SK-N-SH (cell line): ENCODE results near the gene POMGNT1. TPM values are rescaled to one million over a fixed set of nuclear protein-coding genes. Genes with fewer than 3 reads are reported as not detected.

Source experiments
- CTCF ChIA-PET: fragments of 300-600, 350-600 bp; formaldehyde crosslinking; extraction: SDS; loops from one replicate; lab custom pipeline; 2021; lab: Yijun Ruan, JAX
- POLR2A ChIA-PET: fragments of 350-600 bp; sonication (Branson Sonifier 250); formaldehyde crosslinking; extraction: SDS; loops from one replicate; lab custom pipeline; 2020; ENCODE audit warnings: antibody characterized with exemption, inconsistent platforms; lab: Yijun Ruan, JAX
- DNase-seq: peaks from one replicate; pipeline ENCODE4 v3.0.0; 2012
- H2AFZ ChIP-seq: fragments of 200-600 bp; sonication (generic); 2 replicates; pipeline ENCODE4 v1.8.1; 2016; ENCODE audit warnings: antibody characterized with exemption, mild to moderate bottlenecking, low read depth
- H3F3A ChIP-seq: fragments of 200-600 bp; sonication (generic); replicated peaks from 2 replicates; pipeline ENCODE3; 2016; ENCODE audit warnings: antibody characterized with exemption, mild to moderate bottlenecking; ENCODE audit not compliant: insufficient read depth
- H3K27ac ChIP-seq, 2 experiments: fragments of 200-500 bp in 1 of 2; fragments of 200-600 bp in 1 of 2; sonication (Bioruptor generic) in 1 of 2; sonication (generic), shearing (Covaris generic) in 1 of 2; 2 replicates each; pipeline versions ENCODE4 v1.5.1 to v1.6.1; 2014 to 2016; ENCODE audit warnings: low read depth in 2 of 2, inconsistent platforms in 1 of 2, low read length in 1 of 2, mild to moderate bottlenecking in 1 of 2, mixed read lengths in 1 of 2
- H3K27me3 ChIP-seq: fragments of 200-600 bp; sonication (generic), shearing (Covaris generic); 2 replicates; pipeline ENCODE4 v1.6.1; 2016; ENCODE audit warnings: mixed run types; ENCODE audit not compliant: insufficient read depth
- H3K36me3 ChIP-seq, 2 experiments: fragments of 200-500 bp in 1 of 2; fragments of 200-600 bp in 1 of 2; sonication (Bioruptor generic) in 1 of 2; sonication (generic) in 1 of 2; replicated peaks in 1 of 2; 2 replicates each; pipeline versions ENCODE3 to v1.5.1; 2014 to 2016; ENCODE audit warnings: low read length in 1 of 2, mild to moderate bottlenecking in 1 of 2; ENCODE audit not compliant: insufficient read depth in 2 of 2, control insufficient read depth in 1 of 2
- H3K4me1 ChIP-seq, 2 experiments: fragments of 200-500 bp in 1 of 2; fragments of 200-600 bp in 1 of 2; sonication (Bioruptor generic) in 1 of 2; sonication (generic), shearing (Covaris generic) in 1 of 2; 2 replicates each; pipeline versions ENCODE4 v1.5.1 to v1.6.1; 2014 to 2016; ENCODE audit warnings: low read depth in 1 of 2, low read length in 1 of 2, mixed run types in 1 of 2; ENCODE audit not compliant: insufficient read depth in 2 of 2, control insufficient read depth in 1 of 2
- H3K4me2 ChIP-seq: fragments of 200-600 bp; sonication (generic), shearing (Covaris generic); 2 replicates; pipeline ENCODE4 v1.6.1; 2017; ENCODE audit warnings: mixed run types
- H3K4me3 ChIP-seq, 2 experiments: fragments of 200-500 bp in 1 of 2; fragments of 200-600 bp in 1 of 2; sonication (Bioruptor generic) in 1 of 2; sonication (generic), shearing (Covaris generic) in 1 of 2; 2 replicates each; pipeline versions ENCODE4 v1.5.1 to v1.8.1; 2014 to 2016; ENCODE audit warnings: low read depth in 2 of 2, inconsistent platforms in 1 of 2, low read length in 1 of 2, mild to moderate bottlenecking in 1 of 2, mixed read lengths in 1 of 2, moderate library complexity in 1 of 2
- H3K79me2 ChIP-seq: fragments of 200-600 bp; sonication (generic); 2 replicates; pipeline ENCODE4 v1.8.1; 2017; ENCODE audit warnings: mild to moderate bottlenecking; ENCODE audit not compliant: insufficient read depth
- H3K9ac ChIP-seq: fragments of 200-600 bp; sonication (generic); 2 replicates; pipeline ENCODE4 v1.6.1; 2017; ENCODE audit warnings: mixed run types
- H3K9me2 ChIP-seq: fragments of 200-600 bp; sonication (generic); 2 replicates; pipeline ENCODE4 v1.6.1; 2017; ENCODE audit warnings: mixed run types
- H3K9me3 ChIP-seq: fragments of 200-600 bp; sonication (generic); 2 replicates; pipeline ENCODE4 v1.6.1; 2017; ENCODE audit warnings: mixed run types, mild to moderate bottlenecking, moderate library complexity
- H4K20me1 ChIP-seq: fragments of 200-600 bp; sonication (generic); 2 replicates; pipeline ENCODE4 v1.6.1; 2017; ENCODE audit warnings: mild to moderate bottlenecking, mixed run types; ENCODE audit not compliant: insufficient read depth
- CTCF ChIP-seq: fragments of 200-600 bp; sonication (generic); IDR thresholded peaks from 2 replicates; pipeline ENCODE4 v1.6.1; 2017; ENCODE audit warnings: antibody characterized with exemption, mild to moderate bottlenecking, moderate library complexity
- ELF1 ChIP-seq: IDR thresholded peaks from 2 replicates; pipeline ENCODE4 v1.4.0; 2012
- EZH2phosphoT487 ChIP-seq: fragments of 200-600 bp; sonication (generic); IDR thresholded peaks from 2 replicates; pipeline ENCODE4 v1.6.1; 2017; ENCODE audit warnings: low read depth, mixed run types, mild to moderate bottlenecking, antibody characterized with exemption, moderate library complexity, borderline replicate concordance
- FOSL2 ChIP-seq: IDR thresholded peaks from 2 replicates; pipeline ENCODE4 v1.4.0; 2012; ENCODE audit warnings: low read depth, mild to moderate bottlenecking, moderate library complexity, borderline replicate concordance
- FOXJ3 ChIP-seq: sonication (generic); formaldehyde crosslinking; IDR thresholded peaks from 2 replicates; pipeline ENCODE4 v1.5.1; 2020; ENCODE audit warnings: mild to moderate bottlenecking, missing genetic modification reagents
- FOXM1 ChIP-seq: IDR thresholded peaks from 2 replicates; pipeline ENCODE4 v1.4.0; 2012; ENCODE audit warnings: low read depth, mild to moderate bottlenecking
- GABPA ChIP-seq: IDR thresholded peaks from 2 replicates; pipeline ENCODE4 v1.4.0; 2012; ENCODE audit warnings: low read depth, mild to moderate bottlenecking
- NFIC ChIP-seq: IDR thresholded peaks from 2 replicates; pipeline ENCODE4 v1.4.0; 2012; ENCODE audit warnings: borderline replicate concordance
- PBX3 ChIP-seq: IDR thresholded peaks from 2 replicates; pipeline ENCODE4; 2012
- RCOR1 ChIP-seq: fragments of 150-350 bp; IDR thresholded peaks from 2 replicates; pipeline ENCODE4 v1.6.1; 2017; ENCODE audit warnings: antibody characterized with exemption, low read length
- REST ChIP-seq: IDR thresholded peaks from 2 replicates; pipeline ENCODE4 v1.6.1; 2012; ENCODE audit warnings: mild to moderate bottlenecking, low read depth, low read length, moderate library complexity
- RFX5 ChIP-seq: IDR thresholded peaks from 2 replicates; pipeline ENCODE4 v1.6.1; 2012; ENCODE audit warnings: mild to moderate bottlenecking, improper control_type of control experiment, low read length
- TCF12 ChIP-seq: IDR thresholded peaks from 2 replicates; pipeline ENCODE4 v1.4.0; 2012
- WGBS: methylation state at CpG from one replicate; pipeline ENCODE4 v1.1.6; 2017; ENCODE audit warnings: low lambda C conversion rate; 5-methylcytosine and 5-hydroxymethylcytosine counted together
- polyA plus RNA-seq, 3 experiments: library from polyadenylated mRNA; depleted of rRNA; stranded (reverse); fragments of >200 nt; gene quantifications; 2 replicates each; pipeline ENCODE4 v1.2.3, GENCODE V29; 2012

POMGNT1 gene
- polyA plus RNA-seq, 1 of the 3 experiments (the other 2 are of a cell fraction) = 165 TPM

- no peak for TF ChIP-seq CTCF
- no peak for TF ChIP-seq RCOR1
- TF ChIP-seq PBX3 = no peak
- no peak for TF ChIP-seq NFIC
- TF ChIP-seq FOSL2 = no peak
- no peak for TF ChIP-seq REST
- TF ChIP-seq TCF12 = no peak
- no peak for TF ChIP-seq RFX5
- no peak for TF ChIP-seq FOXM1
- TF ChIP-seq, all 33 proteins: peak for 0
Measured at GRCh38 chr1:46219551-46220520, 21.6 kb upstream of the POMGNT1 start (continued).

GRCh38 chr1:46218443-46218842 is 20.2 kb upstream of the POMGNT1 start:
- no peaks in the 10 kb centered on the region for H4K20me1 ChIP-seq
- H3K79me2 ChIP-seq = no peaks in the 10 kb centered on the region
- DNase-seq = no peak
- POLR2A ChIA-PET = no interaction called here
- CTCF ChIA-PET = no interaction called here
- no peaks in the 10 kb centered on the region for H3K9me2 ChIP-seq
- H3K4me2 ChIP-seq = no peak overlapping the region
- H3K36me3 ChIP-seq = no peaks in the 10 kb centered on the region
- no peak overlapping the region for H3K9ac ChIP-seq
- no peak overlapping the region for H2AFZ ChIP-seq
- no peaks in the 10 kb centered on the region for H3K9me3 ChIP-seq
- no peak overlapping the region for H3K4me3 ChIP-seq
- TF ChIP-seq REST (no peak), ELF1 (no peak), GABPA (no peak), TCF12 (no peak), EZH2phosphoT487 (no peak), RFX5 (no peak), FOXJ3 (CRISPR knock-in tag) (no peak)
- TF ChIP-seq, all 33 proteins: peak for 0
- no peak overlapping the region for H3K27ac ChIP-seq
- H3K27me3 ChIP-seq = no peaks in the 10 kb centered on the region
- no peaks in the 10 kb centered on the region for H3F3A ChIP-seq
- 92% methylated on average over 8 of the region's 8 CpGs for WGBS
- no peaks in the 10 kb centered on the region for H3K4me1 ChIP-seq
